Body of pancreas (tissue), 4 donors: Measurements from ENCODE around the gene NACA. TPM values are rescaled to one million over a fixed set of nuclear protein-coding genes. Genes with fewer than 3 reads are reported as not detected.

Experiments
- ATAC-seq: fragments of 150-250 bp; one replicate; pipeline ENCODE4 v1.9.1; 2016
- DNase-seq, 4 donors: peaks; one replicate each; pipeline ENCODE4 v3.0.0-alpha.2; 2019
- H3K27ac ChIP-seq, 4 donors: fragments of 200-600 bp; sonication (generic); 1 replicate in 3 of 4; 2 replicates in 1 of 4; pipeline versions ENCODE4 v1.5.1 to v1.6.1; 2016 to 2019; ENCODE audit warnings: mild to moderate bottlenecking in 1 of 4, mixed read lengths in 1 of 4, moderate library complexity in 1 of 4
- H3K27me3 ChIP-seq, 2 donors: fragments of 200-600 bp; sonication (generic); one replicate each; pipeline ENCODE4 v1.6.0; 2016; ENCODE audit warnings: mild to moderate bottlenecking in 1 of 2
- H3K36me3 ChIP-seq, 2 donors: fragments of 200-600 bp; sonication (generic); replicated peaks in 1 of 2; 2 replicates each; pipeline ENCODE4 v1.5.1; 2016; ENCODE audit warnings: low read depth in 2 of 2; ENCODE audit not compliant: insufficient read depth in 1 of 2
- H3K4me1 ChIP-seq: fragments of 200-600 bp; sonication (generic); one replicate; pipeline ENCODE4 v1.6.0; 2016
- H3K4me3 ChIP-seq, 2 donors: fragments of 200-600 bp; sonication (generic); 1 replicate in 1 of 2; 2 replicates in 1 of 2; pipeline ENCODE4 v1.5.1; 2016 to 2019
- H3K9me3 ChIP-seq, 3 donors: fragments of 200-600 bp; sonication (generic); 1 replicate in 2 of 3; 2 replicates in 1 of 3; pipeline ENCODE4 v1.5.1; 2016
- POLR2A ChIP-seq, 3 donors: fragments of 450-650 bp; IDR thresholded peaks; one replicate each; pipeline ENCODE4 v1.6.1; 2016; ENCODE audit warnings: antibody characterized with exemption in 3 of 3, mild to moderate bottlenecking in 2 of 3
- WGBS, 2 donors: methylation state at CpG; one replicate each; pipeline ENCODE4 v1.1.5; 2017; 5-methylcytosine and 5-hydroxymethylcytosine counted together
- intact Hi-C: fragments of 100-400 bp; cut with DNase I; formaldehyde crosslinking; loops from one replicate; pipeline ENCODE4 v1.15.1; 2023
- total RNA-seq, 2 donors: library from RNA; depleted of rRNA; stranded (reverse); fragments of >200 nt; gene quantifications; one replicate each; pipeline ENCODE4 v1.1.0, GENCODE V29; 2016
- TF ChIP-seq, protein P1 (sequence below), 7 experiments: fragments of 450-650 bp in 4 of 7; fragments of 200-600 bp in 3 of 7; sonication (generic) in 3 of 7; IDR thresholded peaks; one replicate each; pipeline ENCODE4 v1.5.1; 2016 to 2019; ENCODE audit warnings: antibody characterized with exemption in 7 of 7

NACA gene
- total RNA-seq: 100 to 1,000 TPM; 465 to 734 TPM

DNA sequence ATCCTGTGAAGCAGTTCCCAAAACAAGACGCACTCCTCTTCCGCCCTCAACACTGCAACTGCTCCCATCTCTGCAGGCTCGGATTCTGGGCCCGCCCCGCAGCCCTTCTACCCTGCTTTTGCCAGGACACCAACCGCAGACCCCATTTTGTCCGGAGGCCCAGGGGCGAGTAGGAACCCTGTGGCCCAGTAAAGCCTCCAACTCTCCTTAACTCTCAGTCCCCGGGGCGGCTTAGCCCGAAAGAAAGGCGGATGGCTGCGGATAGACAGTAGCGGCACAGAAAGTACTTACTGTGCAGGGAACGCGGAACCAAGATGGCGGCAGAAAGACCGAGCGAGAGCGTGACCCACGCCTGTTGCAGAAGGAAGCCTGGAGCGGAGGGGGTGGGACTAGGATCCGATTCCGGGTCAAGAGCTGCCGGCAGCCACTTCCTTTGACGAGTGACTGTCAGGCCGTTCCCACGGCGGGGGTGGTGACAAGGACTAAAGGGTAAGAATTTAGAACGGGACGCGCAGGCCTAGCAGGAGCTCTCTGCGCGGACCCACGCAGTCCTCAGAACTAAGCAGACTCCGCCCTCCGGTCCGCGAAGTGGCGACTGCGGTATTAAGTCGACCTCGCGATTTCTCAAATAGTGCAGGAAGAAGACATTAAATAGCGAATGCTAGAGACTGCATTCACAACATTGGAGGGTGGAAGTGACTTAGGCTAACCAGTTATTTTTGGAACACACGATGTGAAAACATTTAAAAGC, at the start of gene NACA:
Gene NACA (minus strand): TSS at position 328 of the 751 bp plus-strand sequence. CDS start 778 bp downstream, outside the sequence.
- peak; percentile 98 for ATAC-seq
- intact Hi-C loops: loop anchor here (10.0 kb wide), 1 partner anchor 90 kb away; the partner anchor contains the start of gene BAZ2A
- 0% methylated on average over 42 to 46 of the region's 46 CpGs for WGBS, 2 donors

DNA sequence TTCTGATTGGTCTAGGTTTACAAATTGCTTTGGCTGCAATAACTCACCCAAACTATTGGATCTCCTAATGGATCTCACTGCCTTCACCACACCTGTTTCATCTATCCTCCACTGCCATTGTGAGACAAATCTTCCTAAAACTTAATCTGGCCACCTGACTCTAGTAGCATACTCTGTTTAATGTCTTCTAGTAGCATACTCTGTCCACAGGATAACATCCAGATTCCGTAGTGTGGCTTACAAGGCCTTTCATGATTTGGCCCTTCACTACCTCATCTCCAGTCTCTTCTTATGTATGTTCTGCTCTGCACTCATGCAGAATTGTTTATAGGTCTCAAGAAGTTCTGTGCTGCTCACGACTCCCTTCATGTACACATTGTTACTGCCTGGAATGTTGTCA, 48.0 kb upstream of the NACA start:
- TF ChIP-seq, protein P1, sequence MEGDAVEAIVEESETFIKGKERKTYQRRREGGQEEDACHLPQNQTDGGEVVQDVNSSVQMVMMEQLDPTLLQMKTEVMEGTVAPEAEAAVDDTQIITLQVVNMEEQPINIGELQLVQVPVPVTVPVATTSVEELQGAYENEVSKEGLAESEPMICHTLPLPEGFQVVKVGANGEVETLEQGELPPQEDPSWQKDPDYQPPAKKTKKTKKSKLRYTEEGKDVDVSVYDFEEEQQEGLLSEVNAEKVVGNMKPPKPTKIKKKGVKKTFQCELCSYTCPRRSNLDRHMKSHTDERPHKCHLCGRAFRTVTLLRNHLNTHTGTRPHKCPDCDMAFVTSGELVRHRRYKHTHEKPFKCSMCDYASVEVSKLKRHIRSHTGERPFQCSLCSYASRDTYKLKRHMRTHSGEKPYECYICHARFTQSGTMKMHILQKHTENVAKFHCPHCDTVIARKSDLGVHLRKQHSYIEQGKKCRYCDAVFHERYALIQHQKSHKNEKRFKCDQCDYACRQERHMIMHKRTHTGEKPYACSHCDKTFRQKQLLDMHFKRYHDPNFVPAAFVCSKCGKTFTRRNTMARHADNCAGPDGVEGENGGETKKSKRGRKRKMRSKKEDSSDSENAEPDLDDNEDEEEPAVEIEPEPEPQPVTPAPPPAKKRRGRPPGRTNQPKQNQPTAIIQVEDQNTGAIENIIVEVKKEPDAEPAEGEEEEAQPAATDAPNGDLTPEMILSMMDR (IDR thresholded peaks at IDR 0.05): no peak
- no peak for TF ChIP-seq POLR2A (IDR thresholded peaks at IDR 0.05)
- no peak overlapping the region for H3K27ac ChIP-seq
- peaks cover 7% of the 10 kb centered on the region for H3K4me1 ChIP-seq
- no peak overlapping the region for H3K4me3 ChIP-seq
- H3K27me3 ChIP-seq: no peaks in the 10 kb centered on the region
- H3K9me3 ChIP-seq: no peaks in the 10 kb centered on the region
- ATAC-seq (no peak), DNase-seq (no peak)
- H3K36me3 ChIP-seq: no peaks in the 10 kb centered on the region
- 86 to 87% methylated on average over 2 of the region's 2 CpGs for WGBS, 2 donors
- intact Hi-C loops: no loop called here

More for the DNA sequence above, at the start of gene NACA:
- peak within 1 kb of the TSS; percentile 80 to 93 (median 86) for H3K27ac ChIP-seq
- H3K27me3 ChIP-seq: no peaks in the 10 kb centered on the region
- TF ChIP-seq POLR2A (IDR thresholded peaks at IDR 0.05): peak; percentile 77 to 96 (median 95)
- TF ChIP-seq, protein P1 (IDR thresholded peaks at IDR 0.05): no peak
- peaks cover 44% of the 10 kb centered on the region for H3K4me1 ChIP-seq
- no peaks in the 10 kb centered on the region for H3K9me3 ChIP-seq
- peak within 1 kb of the TSS; percentile 44 to 51 for H3K4me3 ChIP-seq
- peak; percentile 96 to 99 (median 98) for DNase-seq
- H3K36me3 ChIP-seq: no peaks in the 10 kb centered on the region

DNA sequence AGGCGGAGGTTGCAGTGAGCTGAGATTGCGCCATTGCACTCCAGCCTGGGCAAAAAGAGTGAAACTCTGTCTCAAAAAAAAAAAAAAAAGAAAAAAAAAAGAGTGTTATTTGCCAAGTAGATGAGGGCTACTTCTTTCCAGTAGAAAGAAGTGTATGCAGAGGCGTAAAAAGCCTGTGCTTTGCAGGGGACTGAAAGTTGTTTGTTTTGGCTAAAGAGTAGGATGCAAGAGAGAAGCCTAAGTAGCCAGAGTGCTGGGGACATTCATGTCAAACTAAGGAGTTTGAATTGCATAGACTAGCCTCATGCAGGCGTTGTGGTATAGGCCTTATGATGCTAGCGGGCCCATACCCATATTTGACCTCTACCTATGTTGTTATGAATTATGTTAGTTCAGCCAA, 47.5 kb upstream of the NACA start:
- H3K4me3 ChIP-seq: no peak overlapping the region
- intact Hi-C loops: no loop called here
- H3K9me3 ChIP-seq: no peaks in the 10 kb centered on the region
- peaks cover 11% of the 10 kb centered on the region for H3K4me1 ChIP-seq
- no peak overlapping the region for H3K27ac ChIP-seq
- ATAC-seq (no peak), DNase-seq (no peak)
- H3K36me3 ChIP-seq: no peaks in the 10 kb centered on the region
- no peaks in the 10 kb centered on the region for H3K27me3 ChIP-seq
- TF ChIP-seq, protein P1 (IDR thresholded peaks at IDR 0.05): no peak
- no peak for TF ChIP-seq POLR2A (IDR thresholded peaks at IDR 0.05)
- whole genome bisulfite sequencing, 2 donors: 79 to 88% methylated on average over 5 of the region's 5 CpGs

DNA sequence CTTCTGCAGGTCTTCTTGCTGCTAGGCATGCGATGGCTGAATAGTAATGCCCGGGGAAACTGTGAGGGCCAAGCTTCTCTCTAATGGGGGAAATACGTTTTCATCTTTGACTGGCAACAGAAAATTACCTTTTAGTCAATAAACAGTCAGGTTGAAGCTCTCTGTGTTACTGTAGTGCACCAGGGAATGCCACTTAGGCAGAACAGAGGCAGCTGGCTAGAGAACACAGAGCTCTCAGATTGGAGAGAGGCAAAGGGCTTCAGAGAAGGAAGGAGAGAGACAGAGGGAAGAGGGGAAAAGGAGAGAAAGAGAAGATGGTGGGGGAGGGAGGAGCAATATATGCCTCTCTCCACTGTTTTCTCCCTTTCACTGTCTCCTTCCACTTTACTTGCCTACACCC, 44.8 kb upstream of the NACA start:
- intact Hi-C loops: no loop called here
- Histone ChIP-seq H3K27ac (no peak overlapping the region), H3K27me3 (no peaks in the 10 kb centered on the region), H3K9me3 (no peaks in the 10 kb centered on the region), H3K4me1 (peaks cover 11% of the 10 kb centered on the region), H3K36me3 (no peaks in the 10 kb centered on the region), H3K4me3 (no peak overlapping the region)
- 91 to 94% methylated on average over 3 of the region's 3 CpGs for WGBS, 2 donors
- TF ChIP-seq, protein P1 (IDR thresholded peaks at IDR 0.05): no peak
- no peak for TF ChIP-seq POLR2A (IDR thresholded peaks at IDR 0.05)
- DNase-seq (no peak), ATAC-seq (no peak)
